Nucleus accumbens (tissue), 56 donors: ENCODE data around the gene PDE9A.

Source experiments
- DNase-seq, 56 donors: peaks; one replicate each; lab custom pipeline; 2025; lab: John Stamatoyannopoulos, UW

The PDE9A gene

DNA sequence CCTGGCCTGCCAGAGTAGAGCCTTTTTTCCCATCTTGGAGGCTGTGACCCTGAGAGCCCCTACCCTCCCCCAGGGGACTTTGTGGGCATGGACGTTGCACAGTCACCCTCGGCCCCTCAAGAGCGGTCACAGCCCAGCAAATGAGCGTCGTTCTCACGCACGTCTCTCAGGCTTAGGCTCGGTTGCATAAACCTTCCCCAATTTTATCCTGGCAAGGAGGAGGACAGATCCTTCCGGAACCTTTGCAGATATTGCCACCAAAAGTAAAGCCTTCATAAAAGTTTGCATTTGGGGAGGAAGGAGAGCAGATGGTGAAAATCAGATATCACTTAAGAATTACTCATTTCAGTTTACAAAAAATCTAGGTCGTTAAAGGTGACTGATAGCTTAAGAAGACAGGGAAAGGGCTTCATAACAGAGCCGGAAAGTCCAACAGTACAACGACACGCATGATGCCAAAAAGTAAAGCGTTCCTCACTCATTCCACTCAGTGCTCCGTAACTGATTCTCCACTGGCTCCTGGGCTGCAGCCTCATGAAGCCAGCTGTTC lies 29.3 kb downstream of the PDE9A start:
- no peak for DNase-seq

DNA sequence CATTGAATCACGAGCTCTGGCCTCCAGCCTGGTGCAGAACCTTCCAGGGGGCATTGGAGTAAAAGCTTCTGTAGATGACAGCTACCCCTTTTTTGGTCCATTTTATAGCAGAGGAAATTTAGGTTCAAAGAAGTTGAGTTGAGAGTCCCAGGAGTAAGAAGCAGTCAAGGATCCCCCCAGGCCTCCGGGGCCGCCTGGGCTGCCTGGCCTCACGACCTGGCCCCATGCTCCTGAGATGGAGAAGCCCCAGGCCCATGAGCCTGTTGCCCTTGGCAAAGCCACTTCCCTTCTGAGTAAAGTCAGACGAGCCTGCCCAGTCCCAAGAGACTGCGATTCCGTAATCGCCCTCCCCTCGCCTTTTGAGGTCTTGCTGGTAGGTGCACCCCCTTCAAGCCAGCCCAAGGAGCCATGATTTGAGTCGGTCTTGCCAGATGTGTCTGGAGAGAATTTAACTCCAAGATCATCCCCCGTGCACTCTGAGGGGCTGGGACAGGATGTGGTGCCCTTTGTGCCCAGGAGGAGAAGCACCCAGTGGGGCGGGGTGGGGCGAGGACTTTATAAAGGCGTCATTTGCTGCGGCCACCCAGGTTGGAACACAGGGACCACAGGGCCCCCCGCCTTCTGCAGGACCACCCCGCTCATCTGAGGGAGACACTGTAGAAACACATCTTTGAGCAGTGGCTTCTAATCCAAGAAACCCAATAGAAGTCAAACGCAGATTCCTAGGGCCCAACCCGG lies 30.1 kb downstream of the PDE9A start:
- no peak for DNase-seq

DNA sequence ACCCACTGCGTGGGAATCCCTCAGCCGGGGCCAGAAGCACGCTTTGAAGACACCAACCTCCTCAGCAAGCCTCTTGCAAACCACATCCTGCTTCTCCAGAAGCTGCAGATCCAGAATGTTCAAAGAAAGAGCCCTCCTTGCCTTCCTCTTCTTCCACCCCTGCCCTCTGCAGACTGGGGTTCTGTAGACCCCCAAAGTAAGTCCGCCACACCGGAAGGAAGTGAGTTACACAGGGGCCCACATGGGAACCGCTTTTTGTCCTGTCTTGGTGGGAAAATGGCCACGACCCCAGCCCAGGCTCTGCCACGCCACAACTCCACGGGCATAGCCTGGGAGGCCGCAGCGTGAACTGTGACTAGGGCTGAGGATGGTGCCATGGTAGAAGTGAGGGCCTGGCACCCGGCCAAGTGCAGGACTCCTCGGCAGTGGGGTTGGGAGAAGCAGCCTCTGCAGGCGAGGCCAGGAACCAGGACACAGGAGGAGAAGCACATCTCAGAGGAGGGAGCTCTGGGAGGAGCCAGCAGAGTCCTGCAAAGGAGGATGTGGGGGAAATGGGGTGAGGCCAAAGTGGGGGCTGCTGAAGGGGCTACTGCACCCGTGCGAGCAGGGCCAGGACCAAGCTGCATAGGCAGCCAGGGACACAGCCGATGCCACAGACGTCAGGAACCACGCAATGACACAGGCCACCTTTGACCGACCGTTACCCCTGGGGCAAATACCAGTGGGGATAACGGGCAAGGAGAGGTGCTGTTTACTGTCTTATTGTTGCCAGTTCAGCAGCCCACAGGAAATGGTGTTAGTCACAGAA lies 30.9 kb downstream of the PDE9A start:
- peak in 1 of 56 donors; percentile 31 for DNase-seq

DNA sequence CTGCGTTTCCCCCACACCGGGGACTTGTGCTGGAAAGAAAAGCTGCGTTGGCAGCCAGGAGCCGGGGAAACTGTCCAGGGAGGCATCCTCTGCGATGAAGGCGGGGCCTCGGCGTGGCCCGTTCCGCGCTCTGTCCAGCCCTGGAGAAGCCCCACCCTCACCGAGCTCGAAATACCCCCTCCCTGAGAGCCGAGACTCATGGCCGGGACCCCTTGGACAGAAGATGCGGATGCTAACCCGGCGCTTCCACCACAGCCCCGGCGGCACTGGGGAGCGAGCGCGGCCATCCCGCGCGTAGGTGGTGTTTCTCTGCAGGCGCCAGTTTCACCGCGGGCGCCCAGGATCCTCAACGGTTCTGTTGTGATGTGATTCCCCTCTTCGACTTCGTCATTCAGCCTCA lies 31.6 kb downstream of the PDE9A start:
- DNase-seq, result no peak

DNA sequence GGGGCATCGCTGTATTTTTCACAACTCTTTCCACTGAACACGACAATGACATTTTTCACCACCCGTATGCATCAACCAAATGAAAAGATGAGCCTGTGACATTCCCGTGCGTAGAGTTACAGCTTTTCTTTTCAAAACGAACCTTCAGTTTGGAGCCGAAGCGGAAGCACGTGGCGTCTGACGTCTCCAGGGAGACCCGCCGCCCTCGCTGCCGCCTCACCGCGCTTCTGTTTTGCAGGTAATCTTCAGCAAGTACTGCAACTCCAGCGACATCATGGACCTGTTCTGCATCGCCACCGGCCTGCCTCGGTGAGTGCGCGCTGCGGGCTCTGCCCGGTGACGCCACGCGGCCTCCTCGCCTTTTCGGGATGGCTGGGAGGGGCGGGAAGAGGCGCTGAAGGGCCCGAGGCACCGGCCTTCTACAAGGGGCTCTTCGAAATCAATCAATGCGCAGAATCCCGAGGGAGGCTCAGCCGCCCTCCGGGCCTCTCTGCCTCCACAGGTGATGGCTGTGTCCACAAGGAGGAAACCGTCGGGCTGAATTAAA lies 32.6 kb downstream of the PDE9A start:
- peak in 1 of 56 donors; percentile 31 for DNase-seq

DNA sequence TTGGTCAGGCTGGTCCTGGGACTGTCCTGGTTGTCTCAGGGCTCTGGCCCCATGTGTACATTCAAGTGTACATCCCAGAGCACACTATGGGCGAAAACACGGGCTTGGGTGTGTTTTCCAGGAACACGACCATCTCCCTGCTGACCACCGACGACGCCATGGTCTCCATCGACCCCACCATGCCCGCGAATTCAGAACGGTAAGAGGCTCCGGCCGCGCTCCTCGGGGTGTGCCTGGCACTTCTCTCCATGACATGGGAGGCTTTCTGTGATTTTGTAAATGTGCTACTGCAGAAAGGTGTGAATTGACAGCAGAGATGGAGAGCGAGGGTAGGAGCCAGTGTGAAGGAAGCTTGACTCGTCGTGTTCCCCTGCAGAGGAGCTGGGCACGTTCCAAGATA lies 34.4 kb downstream of the PDE9A start:
- DNase-seq, result no peak

DNA sequence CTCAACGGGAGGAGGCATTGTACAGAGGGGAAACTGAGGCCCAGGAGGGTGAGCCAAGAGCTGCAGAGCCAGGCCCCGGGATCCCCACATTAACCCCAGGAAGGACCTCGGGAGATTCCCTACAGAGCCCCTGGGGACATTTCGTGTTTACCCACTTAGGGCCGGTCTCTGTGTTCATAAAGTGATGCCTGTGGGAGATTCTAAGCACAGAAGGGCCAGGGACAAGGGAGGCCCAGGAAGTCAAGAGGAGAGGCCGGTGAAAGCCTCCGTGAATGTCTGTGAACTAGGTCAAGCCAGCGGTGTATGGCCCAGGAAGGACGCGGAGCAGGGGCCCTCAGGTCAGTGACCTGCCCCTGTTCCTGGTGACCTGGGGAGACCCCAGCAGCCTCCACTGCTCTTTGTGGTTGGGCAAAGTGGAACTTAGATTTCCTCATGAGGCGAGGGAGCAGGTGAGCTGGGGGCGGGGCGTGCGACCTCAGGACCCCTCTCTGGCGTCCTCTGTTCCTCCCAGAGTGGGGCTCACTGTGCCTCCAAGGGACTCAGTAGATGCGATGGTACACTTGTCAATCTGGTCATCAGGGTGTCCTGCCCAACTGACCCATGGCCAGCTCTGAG lies 34.9 kb downstream of the PDE9A start:
- DNase-seq, result no peak

DNA sequence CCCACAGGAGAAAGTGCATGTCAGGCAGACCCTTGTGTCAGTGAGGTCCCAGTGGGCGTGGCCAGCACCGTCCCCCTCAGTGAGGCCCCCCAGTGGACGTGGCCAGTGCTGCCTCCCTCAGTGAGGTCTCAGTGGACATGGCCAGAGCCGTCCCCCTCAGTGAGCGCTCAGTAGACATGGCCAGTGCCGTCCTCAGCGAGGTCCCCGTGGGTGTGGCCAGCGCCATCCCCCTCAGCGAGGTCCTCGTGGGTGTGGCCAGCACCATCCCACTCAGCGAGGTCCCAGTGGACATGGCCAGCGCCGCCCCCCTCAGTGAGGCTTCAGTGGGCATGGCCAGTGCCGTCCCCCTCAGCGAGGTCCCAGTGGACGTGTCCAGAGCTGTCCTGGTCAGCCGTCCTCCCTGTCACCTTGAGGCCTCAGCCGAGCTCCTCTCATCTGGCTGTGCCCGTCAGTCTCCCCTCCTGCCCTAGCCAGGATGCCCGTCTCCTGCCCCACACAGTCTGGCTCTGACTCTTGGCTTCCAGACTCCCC lies 35.5 kb downstream of the PDE9A start:
- DNase-seq, result no peak

DNA sequence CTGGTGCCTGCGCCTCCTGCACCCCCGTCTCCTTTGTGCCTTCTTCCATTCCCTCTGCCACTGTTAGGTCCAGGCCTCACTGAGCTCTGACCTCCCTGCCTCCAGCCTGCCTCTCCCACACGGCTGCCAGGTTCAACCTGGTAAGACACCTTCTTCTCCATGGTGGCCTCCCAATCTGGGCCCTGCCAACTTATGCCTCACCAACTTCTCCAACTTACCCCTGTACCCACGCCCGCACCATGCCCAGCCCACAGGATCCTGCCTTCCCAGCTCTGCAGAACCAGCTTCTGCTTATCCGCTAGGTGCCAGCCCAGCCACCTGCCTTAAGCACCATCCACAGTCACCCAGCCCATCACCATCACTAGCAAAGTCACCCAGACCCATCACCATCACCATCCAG lies 37.2 kb downstream of the PDE9A start:
- no peak for DNase-seq

DNA sequence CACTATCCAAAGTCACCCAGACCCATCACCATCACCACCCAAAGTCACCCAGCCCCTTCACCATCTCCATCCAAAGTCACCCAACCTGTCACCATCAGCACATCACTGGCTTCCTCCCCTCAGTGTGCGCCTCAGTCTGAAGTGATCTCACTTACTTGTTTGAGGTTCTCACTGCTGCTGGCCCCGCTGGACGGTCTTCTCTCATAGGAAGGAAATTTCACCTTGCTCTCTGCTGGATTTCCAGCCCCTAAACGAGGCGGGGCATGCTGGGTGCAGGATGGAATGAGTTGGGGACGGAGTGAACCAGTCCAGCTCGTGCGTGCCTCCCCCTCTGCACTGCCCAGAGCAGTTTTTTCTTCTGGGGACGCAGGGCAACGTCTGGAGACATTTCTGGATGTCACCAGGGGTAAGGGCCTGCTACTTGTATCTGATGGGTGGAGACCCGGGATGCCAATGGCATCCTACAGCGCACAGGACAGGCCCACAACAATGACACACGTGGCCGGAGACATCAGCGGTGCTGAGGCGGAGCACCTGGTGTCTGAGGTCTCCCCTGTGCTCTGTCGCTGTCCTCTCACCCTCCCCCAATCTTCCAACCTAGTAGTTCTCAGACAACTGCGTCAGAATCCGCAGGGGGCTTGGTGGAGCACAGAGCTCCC lies 38.6 kb downstream of the PDE9A start:
- DNase-seq, result no peak

DNA sequence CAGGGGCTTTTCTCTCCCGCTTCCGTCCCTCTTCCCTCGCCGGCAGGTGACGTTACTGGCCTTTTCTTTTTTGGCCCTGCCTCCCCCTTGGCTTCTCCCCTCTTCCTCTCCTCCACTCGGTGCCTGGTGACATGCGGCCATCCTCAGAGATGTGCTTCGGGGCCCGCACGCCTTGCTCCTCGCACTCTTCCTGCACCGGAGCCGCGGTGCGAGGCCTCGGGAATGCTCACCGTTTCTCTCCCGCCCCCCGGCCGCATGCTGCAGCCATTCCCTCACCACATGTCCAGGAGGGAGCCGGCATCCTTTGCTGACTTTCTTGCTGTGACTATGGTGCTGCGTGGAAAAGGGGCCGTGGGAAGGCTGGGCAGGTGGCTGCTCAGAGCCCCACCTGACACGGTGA lies 39.3 kb downstream of the PDE9A start:
- no peak for DNase-seq

DNA sequence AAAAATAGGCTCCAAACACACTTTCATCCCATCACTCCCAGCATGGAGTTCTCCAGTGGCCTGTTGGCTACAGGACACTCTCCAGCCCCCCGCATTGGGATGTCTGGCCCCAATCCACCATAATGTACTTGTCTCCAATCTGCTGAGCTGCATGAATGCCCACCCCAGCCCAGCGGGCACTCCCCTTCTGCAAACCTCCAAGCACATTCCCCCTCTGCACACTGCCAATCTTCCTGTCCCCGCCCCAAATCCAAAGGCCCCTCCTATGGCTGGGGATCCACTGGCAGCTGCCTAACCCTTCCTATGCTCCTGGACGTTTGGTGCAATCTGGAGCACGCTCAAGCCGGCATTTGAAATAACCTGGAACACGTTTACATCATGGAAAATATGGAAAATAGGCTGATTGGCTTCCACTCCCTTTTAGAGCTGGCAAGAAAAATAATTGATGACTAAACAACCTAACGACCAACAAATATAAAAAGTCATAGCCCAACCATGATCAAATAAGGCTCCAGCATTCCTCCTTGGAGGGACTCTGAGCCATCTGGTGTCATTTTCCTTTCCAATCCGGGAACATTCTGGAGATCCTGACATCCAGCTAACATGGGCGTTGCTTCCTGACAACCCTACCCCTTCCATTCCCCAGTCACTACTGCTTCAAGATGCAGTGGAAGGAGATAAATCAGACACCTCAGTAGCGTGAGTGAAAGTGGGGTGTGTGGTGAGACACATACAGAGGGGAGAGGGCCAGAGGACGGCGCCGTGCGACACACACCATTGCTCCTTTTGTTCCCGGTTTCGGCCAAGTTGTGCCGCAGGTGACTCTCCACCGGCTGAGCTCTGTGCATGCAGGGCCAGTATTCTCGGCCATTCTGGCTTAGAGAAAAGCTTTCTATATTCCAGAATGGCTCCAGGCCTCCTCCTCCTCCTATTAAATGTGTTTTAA lies 41.6 kb downstream of the PDE9A start:
- DNase-seq, result no peak

DNA sequence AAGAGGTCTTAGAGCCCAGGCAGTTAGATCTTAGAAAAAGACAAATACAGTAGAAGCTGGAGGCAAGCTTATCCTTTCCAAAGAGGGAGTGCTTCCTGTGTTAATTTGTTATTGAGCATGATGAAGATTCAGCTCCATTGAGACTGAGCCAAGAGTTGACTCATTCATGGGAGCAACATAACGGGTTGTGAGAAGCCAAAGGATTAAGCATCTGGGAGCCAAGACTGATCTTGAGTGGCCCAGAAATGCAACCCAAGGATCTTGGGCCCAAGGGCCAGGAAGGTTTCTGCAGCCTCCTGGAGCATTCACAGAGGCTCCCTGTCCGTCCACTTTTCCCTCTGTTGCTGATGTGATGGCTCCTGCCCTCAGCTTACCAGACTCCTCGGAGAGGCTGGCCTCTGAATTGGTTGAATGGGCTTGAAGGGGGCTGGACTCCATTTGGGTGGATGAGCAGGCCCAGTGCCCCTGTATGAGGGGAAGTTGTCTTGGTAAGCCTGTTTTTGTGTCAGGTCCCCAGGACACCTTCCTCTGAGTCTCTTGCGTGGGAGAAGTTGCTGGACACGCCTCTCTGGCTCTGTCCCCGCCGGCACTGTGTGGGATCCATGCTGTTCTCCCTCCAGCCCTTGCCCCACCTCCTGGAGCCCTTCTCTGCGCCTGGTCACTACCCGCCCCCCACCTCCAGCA lies 42.4 kb downstream of the PDE9A start:
- DNase-seq, result no peak

DNA sequence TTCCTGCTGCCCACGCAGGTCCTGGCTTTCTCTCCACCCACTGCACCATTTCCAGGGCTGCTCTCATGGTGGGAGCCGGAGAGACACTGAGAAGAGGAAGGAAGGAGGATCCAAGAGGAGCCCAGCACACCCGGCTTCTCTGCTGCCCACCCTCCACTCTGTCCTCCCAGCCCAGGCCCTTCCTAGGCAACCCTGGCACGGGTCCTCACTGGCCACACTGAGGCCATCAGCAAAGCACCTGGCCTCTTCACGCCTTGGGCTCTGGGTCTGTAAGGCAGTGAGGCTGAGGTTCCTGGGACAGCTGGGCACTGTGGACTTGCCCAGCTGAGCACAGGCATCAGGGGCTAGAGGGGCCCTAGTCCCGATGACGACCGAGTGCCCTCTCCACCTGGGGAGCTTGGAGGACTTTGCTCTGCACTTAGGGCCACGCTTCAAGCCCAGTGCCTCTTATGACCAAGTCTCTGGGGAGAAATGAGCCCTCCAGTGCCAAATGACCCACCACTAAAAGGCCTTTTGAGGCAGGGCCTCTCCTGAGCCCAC lies 43.1 kb downstream of the PDE9A start:
- DNase-seq, result no peak

DNA sequence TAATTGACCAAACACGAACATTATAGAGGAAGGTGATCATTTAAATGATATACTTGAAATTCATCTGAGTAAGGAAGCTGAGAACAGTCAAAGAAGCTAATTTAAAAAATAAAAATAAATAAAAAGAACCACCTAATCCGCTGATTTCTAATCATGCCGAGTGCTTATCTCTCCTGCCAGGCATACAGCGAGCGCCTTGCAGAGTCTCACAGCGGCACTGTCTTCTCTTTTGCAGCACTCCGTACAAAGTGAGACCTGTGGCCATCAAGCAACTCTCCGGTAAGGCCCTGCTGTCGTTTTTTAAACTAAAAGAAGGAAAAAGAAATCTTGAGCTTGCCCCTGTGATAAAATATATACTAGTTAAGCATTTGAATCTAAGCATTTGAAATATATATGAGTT lies 45.3 kb downstream of the PDE9A start:
- no peak for DNase-seq

DNA sequence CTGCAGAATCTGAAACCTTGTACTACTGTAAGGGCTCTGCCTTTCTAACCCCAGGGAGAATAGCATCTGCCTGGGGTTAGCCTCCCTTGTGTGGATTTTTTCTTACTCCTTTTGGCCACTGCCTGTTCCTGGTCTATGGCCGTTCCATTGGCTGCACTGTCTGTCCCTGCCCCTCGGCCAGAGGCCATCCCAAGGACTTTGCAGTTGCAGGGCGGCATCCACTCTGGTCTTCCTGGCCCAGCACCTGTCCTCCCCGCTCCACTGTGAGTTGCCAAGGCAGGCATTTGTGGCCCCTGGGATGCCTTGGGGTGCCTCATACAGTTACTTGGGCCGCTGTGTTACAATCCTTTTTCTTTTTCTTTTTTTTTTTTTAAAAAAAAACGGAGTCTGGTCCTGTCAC lies 45.8 kb downstream of the PDE9A start:
- no peak for DNase-seq

DNA sequence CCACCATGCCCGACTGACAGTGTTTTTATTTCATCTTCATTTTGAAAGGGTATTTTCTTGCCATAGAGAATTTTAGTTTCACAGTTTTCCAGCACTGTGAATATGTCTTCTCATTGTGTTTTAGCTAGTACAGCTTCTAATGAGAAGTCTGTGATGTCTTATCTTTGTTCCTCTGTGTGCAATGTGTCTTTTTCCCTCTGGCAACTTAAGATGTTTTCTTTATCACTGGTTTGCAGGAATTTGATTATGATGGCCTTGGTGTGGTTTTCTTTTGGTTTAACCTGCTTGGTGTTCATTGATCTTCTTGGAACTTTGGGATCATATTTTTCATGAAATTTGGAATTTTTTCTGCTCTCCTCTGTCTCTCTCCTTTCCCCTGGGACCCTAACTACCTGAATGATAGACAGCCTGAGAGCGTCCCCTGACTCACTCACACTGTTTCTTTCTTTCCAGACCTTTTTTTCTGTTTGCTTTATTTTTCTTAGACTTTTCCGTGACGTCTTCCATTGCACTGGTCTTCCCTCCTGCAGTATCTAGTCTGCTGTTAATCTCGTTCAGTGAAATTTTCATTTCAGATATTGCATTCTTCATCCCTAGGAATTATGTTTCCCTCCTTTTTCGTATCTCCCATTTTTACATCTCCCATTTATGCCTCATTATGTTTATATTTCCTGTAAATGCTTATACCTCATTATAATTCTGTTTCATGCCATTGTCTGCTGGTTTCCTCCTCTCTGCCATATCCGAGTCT lies 48.5 kb downstream of the PDE9A start:
- no peak for DNase-seq

DNA sequence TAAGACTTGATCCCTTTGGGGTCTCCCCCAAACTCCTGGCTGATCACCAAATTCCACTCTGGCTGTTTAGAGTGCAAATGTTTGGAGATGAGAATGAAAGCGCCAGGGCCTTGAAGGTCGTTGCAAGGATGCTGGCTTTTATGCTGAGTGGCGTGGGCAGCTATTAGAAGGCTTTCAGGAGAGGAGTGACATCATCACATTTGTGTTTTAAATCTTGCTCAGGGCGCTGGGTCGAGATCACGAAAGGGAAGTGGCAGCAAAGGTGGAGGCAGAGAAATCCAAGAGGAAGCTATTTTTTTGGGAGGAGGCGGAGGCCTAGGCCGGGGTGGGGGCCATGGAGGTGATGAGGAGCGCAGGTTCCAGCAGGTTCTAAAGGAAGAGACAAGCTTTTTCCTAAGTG lies 49.3 kb downstream of the PDE9A start:
- DNase-seq, result no peak
